PC-3 (cell line): ENCODE measurements around the gene CDK16. TPM values are rescaled to one million over a fixed set of nuclear protein-coding genes. Genes with fewer than 3 reads are reported as not detected.

Source experiments
- ATAC-seq: fragments of 200-7000 bp; cut with Tn5 transposase; 2 replicates; pipeline ENCODE4 v1.9.1; 2020; ENCODE audit warnings: mild to moderate bottlenecking, moderate library complexity
- BruUV-seq: library from RNA; stranded (reverse); fragments of 400-500 nt; replicated peaks from 2 replicates; lab custom pipeline; 2021; lab: Mats Ljungman, UMichigan
- CTCF ChIA-PET: fragments of 300-600 bp; sonication (Branson Sonifier 250); formaldehyde crosslinking; loops from one replicate; lab custom pipeline; 2022; ENCODE audit warnings: antibody characterized with exemption; lab: Charles Lee
- POLR2A ChIA-PET: fragments of 300-600 bp; sonication (Branson Sonifier 250); formaldehyde crosslinking; loops from one replicate; lab custom pipeline; 2022; ENCODE audit warnings: antibody characterized with exemption; ENCODE audit not compliant: unreplicated experiment; lab: Charles Lee
- DNase-seq: peaks from one replicate; pipeline ENCODE4 v3.0.0-alpha.2; 2015
- H2AFZ ChIP-seq: fragments of 300-600 bp; sonication (generic); 2 replicates; pipeline ENCODE4 v1.6.0; 2016; ENCODE audit warnings: antibody characterized with exemption, low read length
- H3F3A ChIP-seq: fragments of 300-600 bp; sonication (generic); one replicate; pipeline ENCODE4 v1.6.0; 2017; ENCODE audit warnings: antibody characterized with exemption, low read length, control low read depth, mild to moderate bottlenecking; ENCODE audit not compliant: unreplicated experiment
- H3K27ac ChIP-seq: fragments of 300-600 bp; sonication (generic); 2 replicates; pipeline ENCODE4 v1.5.1; 2016; ENCODE audit warnings: mild to moderate bottlenecking, low read length
- H3K27me3 ChIP-seq: fragments of 300-600 bp; sonication (generic); 2 replicates; pipeline ENCODE4 v1.6.1; 2016; ENCODE audit warnings: low read length, mixed read lengths
- H3K36me3 ChIP-seq: fragments of 300-600 bp; sonication (generic); 2 replicates; pipeline ENCODE4 v1.6.1; 2016; ENCODE audit warnings: low read depth, mixed run types, low read length, mixed read lengths
- H3K4me1 ChIP-seq: fragments of 300-600 bp; sonication (generic); 2 replicates; pipeline ENCODE4 v1.5.1; 2016; ENCODE audit warnings: low read length; ENCODE audit not compliant: insufficient read depth
- H3K4me2 ChIP-seq: fragments of 300-600 bp; sonication (generic); 2 replicates; pipeline ENCODE4 v1.6.0; 2016; ENCODE audit warnings: low read length
- H3K4me3 ChIP-seq: fragments of 300-600 bp; sonication (generic); 2 replicates; pipeline ENCODE4 v1.5.1; 2016; ENCODE audit warnings: mild to moderate bottlenecking, low read length, mixed read lengths
- H3K79me2 ChIP-seq: fragments of 300-600 bp; sonication (generic); 2 replicates; pipeline ENCODE4 v1.6.1; 2017; ENCODE audit warnings: low read length, mixed read lengths
- H3K9ac ChIP-seq: fragments of 300-600 bp; sonication (generic); 2 replicates; pipeline ENCODE4 v1.6.0; 2016; ENCODE audit warnings: mild to moderate bottlenecking, low read length
- H3K9me2 ChIP-seq: fragments of 300-600 bp; sonication (generic); replicated peaks from 2 replicates; pipeline ENCODE4 v1.6.1; 2016; ENCODE audit warnings: mixed run types, low read length, mixed read lengths
- H3K9me3 ChIP-seq: fragments of 300-600 bp; sonication (generic); 2 replicates; pipeline ENCODE4 v1.6.1; 2016; ENCODE audit warnings: low read length, mixed read lengths
- H4K20me1 ChIP-seq: fragments of 300-600 bp; sonication (generic); 2 replicates; pipeline ENCODE4 v1.6.1; 2016; ENCODE audit warnings: low read length, mixed read lengths
- EZH2 ChIP-seq: fragments of 300-600 bp; sonication (generic); IDR thresholded peaks from one replicate; pipeline ENCODE4 v1.6.1; 2017; ENCODE audit warnings: antibody characterized with exemption, mild to moderate bottlenecking, low read length; ENCODE audit not compliant: unreplicated experiment
- EZH2phosphoT487 ChIP-seq: fragments of 300-600 bp; sonication (generic); IDR thresholded peaks from 2 replicates; pipeline ENCODE4 v1.6.1; 2018; ENCODE audit warnings: mild to moderate bottlenecking, antibody characterized with exemption, low read length, borderline replicate concordance
- intact Hi-C: fragments of 100-400 bp; cut with micrococcal nuclease; formaldehyde crosslinking; loops from 2 replicates; pipeline ENCODE4 v1.9.0; 2023
- total RNA-seq: library from RNA; depleted of rRNA; stranded (reverse); fragments of >200 nt; gene quantifications from 2 replicates; pipeline ENCODE4 v1.2.3, GENCODE V29; 2014
- TF ChIP-seq, protein P1 (sequence below): fragments of 300-600 bp; sonication (generic); conservative IDR thresholded peaks from 2 replicates; pipeline ENCODE4 v1.5.1; 2017; ENCODE audit warnings: antibody characterized with exemption, low read depth, mild to moderate bottlenecking, low read length

CDK16 gene
- total RNA-seq, 1 experiment from 2014 or later, result 155 TPM

DNA sequence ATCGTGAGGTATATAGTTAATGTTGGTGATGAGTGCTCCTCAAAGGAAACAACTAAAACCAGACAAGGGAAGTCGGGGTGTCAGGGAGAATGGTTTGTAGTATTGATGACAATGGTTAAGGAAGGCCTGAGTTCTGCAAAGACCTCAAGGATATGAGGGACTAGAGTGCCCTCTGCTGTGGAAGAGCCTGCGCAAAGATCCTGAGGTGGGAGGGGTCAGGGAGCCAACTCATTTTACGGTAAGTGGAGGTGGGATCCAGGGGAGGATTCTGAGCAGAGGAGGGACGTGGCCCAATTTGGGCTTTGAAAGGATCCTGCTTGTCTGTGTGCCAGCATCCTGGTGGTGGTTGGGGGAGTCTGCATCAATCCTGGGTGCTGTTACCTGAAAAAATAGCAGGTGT, 13.5 kb upstream of the CDK16 start:
- ChIA-PET CTCF (no interaction called here), POLR2A (no interaction called here)
- Histone ChIP-seq H2AFZ (no peak overlapping the region), H3K9me3 (no peaks in the 10 kb centered on the region), H4K20me1 (peaks cover 13% of the 10 kb centered on the region), H3K79me2 (peaks cover 22% of the 10 kb centered on the region), H3K27ac (no peak overlapping the region), H3K4me2 (no peak overlapping the region), H3K4me3 (no peak overlapping the region), H3F3A (no peaks in the 10 kb centered on the region), H3K9me2 (no peaks in the 10 kb centered on the region), H3K9ac (no peak overlapping the region), H3K4me1 (peaks cover 9% of the 10 kb centered on the region), H3K27me3 (no peaks in the 10 kb centered on the region), H3K36me3 (peaks cover 80% of the 10 kb centered on the region)
- BruUV-seq, result no TSS peak
- no peak for TF ChIP-seq EZH2phosphoT487
- no peak for TF ChIP-seq EZH2
- TF ChIP-seq, protein P1, sequence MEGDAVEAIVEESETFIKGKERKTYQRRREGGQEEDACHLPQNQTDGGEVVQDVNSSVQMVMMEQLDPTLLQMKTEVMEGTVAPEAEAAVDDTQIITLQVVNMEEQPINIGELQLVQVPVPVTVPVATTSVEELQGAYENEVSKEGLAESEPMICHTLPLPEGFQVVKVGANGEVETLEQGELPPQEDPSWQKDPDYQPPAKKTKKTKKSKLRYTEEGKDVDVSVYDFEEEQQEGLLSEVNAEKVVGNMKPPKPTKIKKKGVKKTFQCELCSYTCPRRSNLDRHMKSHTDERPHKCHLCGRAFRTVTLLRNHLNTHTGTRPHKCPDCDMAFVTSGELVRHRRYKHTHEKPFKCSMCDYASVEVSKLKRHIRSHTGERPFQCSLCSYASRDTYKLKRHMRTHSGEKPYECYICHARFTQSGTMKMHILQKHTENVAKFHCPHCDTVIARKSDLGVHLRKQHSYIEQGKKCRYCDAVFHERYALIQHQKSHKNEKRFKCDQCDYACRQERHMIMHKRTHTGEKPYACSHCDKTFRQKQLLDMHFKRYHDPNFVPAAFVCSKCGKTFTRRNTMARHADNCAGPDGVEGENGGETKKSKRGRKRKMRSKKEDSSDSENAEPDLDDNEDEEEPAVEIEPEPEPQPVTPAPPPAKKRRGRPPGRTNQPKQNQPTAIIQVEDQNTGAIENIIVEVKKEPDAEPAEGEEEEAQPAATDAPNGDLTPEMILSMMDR, result no peak
- ATAC-seq (no peak), DNase-seq (no peak)
- intact Hi-C loops, result no loop called here

DNA sequence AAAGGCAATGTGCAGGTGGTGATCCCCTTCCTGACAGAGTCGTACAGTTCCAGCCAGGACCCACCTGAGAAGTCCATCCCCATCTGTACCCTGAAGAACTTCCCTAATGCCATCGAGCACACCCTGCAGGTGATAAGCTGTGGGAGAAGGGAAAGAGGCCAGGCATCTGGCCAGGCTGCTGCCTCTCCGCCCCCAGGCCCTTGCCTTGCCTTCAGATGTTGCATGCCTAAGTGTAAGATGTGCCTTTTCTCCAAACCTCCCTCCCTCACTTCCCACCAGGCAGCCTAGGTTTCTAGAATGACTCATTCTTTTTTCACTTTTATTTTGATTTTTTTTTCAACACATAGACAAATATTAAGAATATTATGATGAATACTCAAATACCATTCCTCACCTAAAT, 12.2 kb upstream of the CDK16 start:
- Histone ChIP-seq H3K9me3 (no peaks in the 10 kb centered on the region), H3K36me3 (peaks cover 84% of the 10 kb centered on the region), H4K20me1 (peaks cover 6% of the 10 kb centered on the region; the same call in 1 of the 2 replicates), H3K4me2 (no peak overlapping the region), H3F3A (no peaks in the 10 kb centered on the region), H3K9ac (no peak overlapping the region), H3K79me2 (peaks cover 14% of the 10 kb centered on the region), H3K4me3 (no peak overlapping the region), H3K27ac (no peak overlapping the region), H3K9me2 (no peaks in the 10 kb centered on the region), H3K27me3 (no peaks in the 10 kb centered on the region), H3K4me1 (no peaks in the 10 kb centered on the region), H2AFZ (no peak overlapping the region)
- DNase-seq (no peak), ATAC-seq (peak; percentile 74)
- no peak for TF ChIP-seq EZH2phosphoT487
- TF ChIP-seq, protein P1, result no peak
- no peak for TF ChIP-seq EZH2
- no TSS peak for BruUV-seq
- ChIA-PET CTCF (no interaction called here), POLR2A (no interaction called here)
- intact Hi-C loops, result no loop called here

DNA sequence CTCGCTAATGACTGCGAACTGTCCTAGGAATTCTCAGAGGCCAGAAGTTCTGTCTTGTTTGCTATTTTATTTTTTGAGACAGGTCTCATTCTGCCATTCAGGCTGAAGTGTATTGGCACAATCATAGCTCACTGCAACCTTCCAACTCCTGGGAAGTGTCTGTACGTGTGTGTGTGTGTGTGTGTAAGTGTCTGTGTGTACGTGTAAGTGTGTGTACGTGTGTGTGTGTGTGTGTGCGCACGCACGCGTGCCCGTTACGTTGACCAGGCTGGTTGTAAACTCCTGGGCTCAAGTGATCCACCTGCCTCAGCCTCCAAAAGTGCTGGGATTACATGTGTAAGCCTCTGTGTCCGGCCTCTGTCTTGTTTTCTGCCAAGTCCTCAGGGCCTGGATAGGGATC, 10.4 kb upstream of the CDK16 start:
- Histone ChIP-seq H3K9ac (no peak overlapping the region), H3K4me3 (no peak overlapping the region), H3K27me3 (no peaks in the 10 kb centered on the region), H3K4me2 (no peak overlapping the region), H3K9me2 (no peaks in the 10 kb centered on the region), H3K27ac (no peak overlapping the region), H3K9me3 (no peaks in the 10 kb centered on the region), H3K79me2 (0 out of 2 replicates have a peak, but pooled peaks cover 6% of the 10 kb centered on the region), H3K4me1 (no peaks in the 10 kb centered on the region), H3K36me3 (peaks cover 82% of the 10 kb centered on the region), H3F3A (no peaks in the 10 kb centered on the region), H2AFZ (no peak overlapping the region), H4K20me1 (no peaks in the 10 kb centered on the region)
- no peak for TF ChIP-seq EZH2phosphoT487
- TF ChIP-seq, protein P1, result no peak
- no peak for TF ChIP-seq EZH2
- DNase-seq (no peak), ATAC-seq (no peak)
- CTCF ChIA-PET, result no interaction called here
- BruUV-seq, result no TSS peak
- POLR2A ChIA-PET, result no interaction called here
- intact Hi-C loops, result no loop called here
